Heart right ventricle (tissue), 16 donors: Measurements from ENCODE around the gene RAD51B. TPM values are rescaled to one million over a fixed set of nuclear protein-coding genes. Genes with fewer than 3 reads are reported as not detected.

Source experiments
- ATAC-seq, 8 donors: fragments of 200-7000 bp; cut with Tn5 transposase; one replicate each; pipeline ENCODE4 v1.9.1; 2020; ENCODE audit warnings: mild to moderate bottlenecking in 8 of 8, moderate library complexity in 8 of 8, moderate number of reproducible peaks in 1 of 8
- DNase-seq, 2 donors: peaks; one replicate each; pipeline ENCODE4 v3.0.0-alpha.2; 2020
- H3K27ac ChIP-seq, 10 donors: fragments of 200-600 bp; sonication (generic) in 2 of 10; one replicate each; pipeline versions ENCODE4 v1.5.0 to v1.8.0; 2020 to 2022; ENCODE audit warnings: mild to moderate bottlenecking in 3 of 10
- H3K27me3 ChIP-seq, 7 donors: fragments of 200-600 bp; one replicate each; pipeline ENCODE4 v1.8.0; 2021 to 2022; ENCODE audit warnings: mild to moderate bottlenecking in 2 of 7
- H3K36me3 ChIP-seq, 9 donors: fragments of 200-600 bp; sonication (generic) in 1 of 9; one replicate each; pipeline versions ENCODE4 v1.5.0 to v1.8.0; 2020 to 2022; ENCODE audit warnings: mild to moderate bottlenecking in 2 of 9
- H3K4me1 ChIP-seq, 9 donors: fragments of 200-600 bp; sonication (generic) in 1 of 9; one replicate each; pipeline versions ENCODE4 v1.5.0 to v1.8.0; 2020 to 2022; ENCODE audit warnings: mild to moderate bottlenecking in 4 of 9
- H3K4me3 ChIP-seq, 10 donors: fragments of 200-600 bp; sonication (generic) in 2 of 10; one replicate each; pipeline versions ENCODE4 v1.5.0 to v1.8.0; 2020 to 2022; ENCODE audit warnings: mild to moderate bottlenecking in 7 of 10, moderate library complexity in 2 of 10
- H3K9me3 ChIP-seq, 11 donors: fragments of 200-600 bp in 10 of 11; sonication (generic) in 2 of 11; one replicate each; pipeline versions ENCODE4 v1.5.0 to v1.8.0; 2013 to 2022; ENCODE audit warnings: mild to moderate bottlenecking in 2 of 11, control low read depth in 1 of 11, moderate library complexity in 1 of 11
- CTCF ChIP-seq, 9 donors: fragments of 200-600 bp; sonication (generic) in 2 of 9; IDR thresholded peaks; one replicate each; pipeline versions ENCODE4 v1.5.0 to v1.8.0; 2021 to 2022; ENCODE audit warnings: antibody characterized with exemption in 9 of 9, mild to moderate bottlenecking in 5 of 9, moderate library complexity in 1 of 9
- WGBS, 2 donors: extraction: QIAGEN DNeasy Blood & Tissue Kit; methylation state at CpG; one replicate each; pipeline ENCODE4 v1.1.7; 2013; ENCODE audit warnings: inconsistent platforms in 1 of 2; 5-methylcytosine and 5-hydroxymethylcytosine counted together
- intact Hi-C, 10 donors: fragments of 100-400 bp; cut with DNase I; formaldehyde crosslinking; loops; one replicate each; pipeline versions ENCODE4 v1.11.1 to v1.14.2; 2022
- polyA plus RNA-seq, 2 donors: library from polyadenylated mRNA; stranded (reverse); fragments of 200-250 nt; gene quantifications; one replicate each; pipeline ENCODE4 v1.2.3, GENCODE V29; 2013
- total RNA-seq, 10 donors: library from RNA; stranded (reverse); fragmentation: NEBNext Ultra II Directional in 3 of 10; extraction: Animal tissue kit (Norgen Biotek cat#: 25700) in 3 of 10; gene quantifications; one replicate each; pipeline versions ENCODE4 v1.2.1 to v1.2.4, GENCODE V29; 2021 to 2023
- donor health status: Arrhythmogenic right ventricular cardiomyopathy.
- donor health status: ischemic (EF 13 %, LVEDD 7.1; RV severe dilation, severe dysfunction).
- donor health status: healthy with polysubstance abuse.
- donor health status: DM: no; HTN: yes; CAD: no.
- donor health status: DM: no; HTN: no; CAD: no.
- donor health status: ischemic (EF 25% LVEDD 6.9; RV normal size, moderate dysfunction).
- donor health status: ischemic (EF 25% LVEDD 5.7; RV mildly dilated, moderate dysfunction).
- donor health status: healthy.
- donor health status: DM: yes; HTN: yes; CAD: no.
- donor health status: Ischemic cardiomyopathy.
- donor health status: ischemic (EF 35%, LVEDD 5.7; RV mildly dilated, moderate dysfunction).
- donor health status: nonischemic (EF 11% LVEDD 7.7; RV severe dilation, severe dysfunction).
- donor health status: DM: yes; HTN: yes; CAD: no.
- donor health status: PGD.
- donor health status: ischemic (EF 29% LVEDD 5.4; RV normal size, mild dysfunction).
- donor health status: nonischemic (EF 23%, LVEDD 6.1; RV moderate dilation, normal function).

The RAD51B gene
- total and polyA plus RNA-seq, 12 donors, result 0.88 to 8.6 (median 3.5) TPM

- intact Hi-C loops, result loop anchor here in 6 of 10 donors (5.0 to 10.0 kb wide), 5 partner anchors 417 to 1007 kb away; no protein-coding TSS in a partner anchor
- no peaks in the 10 kb centered on the region for H3K9me3 ChIP-seq
- no peaks in the 10 kb centered on the region for H3K27me3 ChIP-seq
- DNase-seq (no peak), ATAC-seq (no peak)
- H3K4me1 ChIP-seq, result no peaks in the 10 kb centered on the region
- H3K4me3 ChIP-seq, result no peak overlapping the region
- peaks cover 0 to 24% (median 0%) of the 10 kb centered on the region in 9 donors for H3K36me3 ChIP-seq
- no peak overlapping the region for H3K27ac ChIP-seq
- TF ChIP-seq CTCF (IDR thresholded peaks at IDR 0.05), result no peak
Observed at GRCh38 chr14:67835596-67835995, 16.0 kb downstream of the RAD51B start.

- intact Hi-C loops, result loop anchor here in 6 of 10 donors (5.0 to 10.0 kb wide), 5 partner anchors 415 to 1005 kb away; no protein-coding TSS in a partner anchor
- peak; percentile 4 to 67 (median 56) for TF ChIP-seq CTCF (IDR thresholded peaks at IDR 0.05)
- 36 to 48% methylated on average over 2 of the region's 2 CpGs for WGBS, 2 donors
Observed at GRCh38 chr14:67837011-67837624, 17.5 kb downstream of the RAD51B start.

GRCh38 chr14:67846029-67846610, 26.5 kb downstream of the RAD51B start:
- intact Hi-C loops, result loop anchor here in 1 of 10 donors (10.0 kb wide), 1 partner anchor 979 kb away; no protein-coding TSS in a partner anchor
- Histone ChIP-seq H3K4me1 (no peaks in the 10 kb centered on the region), H3K9me3 (peaks cover 0 to 38% (median 0%) of the 10 kb centered on the region in 11 donors), H3K27me3 (no peaks in the 10 kb centered on the region), H3K27ac (no peak overlapping the region), H3K4me3 (no peak overlapping the region), H3K36me3 (no peaks in the 10 kb centered on the region)
- no peak for TF ChIP-seq CTCF (IDR thresholded peaks at IDR 0.05)
- DNase-seq, result no peak
- WGBS, 2 donors, result 93 to 95% methylated on average over 17 of the region's 17 CpGs
- peak in 1 of 8 donors; percentile 31 for ATAC-seq

More at GRCh38 chr14:67837011-67837624, 17.5 kb downstream of the RAD51B start:
- ATAC-seq (peak in 1 of 8 donors; percentile 42), DNase-seq (peak in 1 of 2 donors; percentile 75)
- no peaks in the 10 kb centered on the region for H3K27me3 ChIP-seq
- H3K9me3 ChIP-seq, result no peaks in the 10 kb centered on the region
- H3K27ac ChIP-seq, result no peak overlapping the region
- no peaks in the 10 kb centered on the region for H3K4me1 ChIP-seq
- H3K4me3 ChIP-seq, result no peak overlapping the region
- H3K36me3 ChIP-seq, result peaks cover 0 to 24% (median 0%) of the 10 kb centered on the region in 9 donors

GRCh38 chr14:67850066-67850830, 30.7 kb downstream of the RAD51B start:
- Histone ChIP-seq H3K27ac (no peak overlapping the region), H3K4me3 (no peak overlapping the region), H3K27me3 (no peaks in the 10 kb centered on the region), H3K9me3 (peaks cover 0 to 32% (median 0%) of the 10 kb centered on the region in 11 donors), H3K36me3 (no peaks in the 10 kb centered on the region), H3K4me1 (peaks cover 0 to 27% (median 0%) of the 10 kb centered on the region in 9 donors)
- no peak for TF ChIP-seq CTCF (IDR thresholded peaks at IDR 0.05)
- DNase-seq (no peak), ATAC-seq (no peak)
- intact Hi-C loops, result no loop called here
- WGBS, 2 donors, result 86 to 94% methylated on average over 9 of the region's 9 CpGs
